Measurements from ENCODE around the gene PPP1R7.

PPP1R7 gene

GRCh38 chr2:241228860-241229516, 78.7 kb downstream of the PPP1R7 start:
- DNase-seq (ENCODE audit: low read depth in 2 of 2) = no peak

GRCh38 chr2:241229563-241230401, 79.5 kb downstream of the PPP1R7 start:
- DNase-seq (ENCODE audit: low read depth in 2 of 2) = no peak

DNA sequence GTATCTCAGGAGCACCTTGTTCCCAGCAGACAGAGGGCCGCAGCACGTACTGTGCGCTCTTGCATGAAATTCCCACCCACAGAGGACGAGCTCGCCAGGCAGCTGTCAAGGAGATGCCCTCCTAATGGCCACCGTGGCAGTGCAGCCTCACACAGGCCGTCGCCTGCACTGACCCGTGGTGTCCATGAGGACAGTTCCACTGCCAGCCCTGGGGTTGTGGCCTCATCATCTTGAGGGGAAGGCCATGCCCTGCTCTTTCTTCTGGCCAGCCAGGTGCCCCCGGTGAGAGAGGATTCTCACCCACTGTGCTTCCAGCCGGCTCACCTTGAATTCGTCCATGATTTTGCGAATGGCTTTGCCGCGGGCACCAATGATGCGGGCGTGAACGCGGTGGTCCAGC, 80.2 kb downstream of the PPP1R7 start:
- DNase-seq (ENCODE audit: low read depth in 2 of 2) = no peak

GRCh38 chr2:241232736-241233575, 82.7 kb downstream of the PPP1R7 start:
- no peak for DNase-seq (ENCODE audit: low read depth in 2 of 2)
